Measurements from ENCODE around the gene DOCK11. TPM values are rescaled to one million over a fixed set of nuclear protein-coding genes. Genes with fewer than 3 reads are reported as not detected.
"Not testable (repeated sequence)": the region's sequence is repeated elsewhere in the genome, so short reads cannot be mapped to it uniquely, and the experiment has no call there.

DOCK11 gene
- total RNA-seq, 1 donor from 2014 or later, result 117 TPM

GRCh38 chrX:118685393-118685792 is 189.8 kb downstream of the DOCK11 start:
- no peak for DNase-seq (ENCODE audit: low spot score)

GRCh38 chrX:118688935-118689334 is 193.3 kb downstream of the DOCK11 start:
- DNase-seq (ENCODE audit: low spot score), result no peak

- no peak for DNase-seq (ENCODE audit: low spot score)
Observed at GRCh38 chrX:118693843-118694242, 198.2 kb downstream of the DOCK11 start.

GRCh38 chrX:118694638-118695037 is 199.0 kb downstream of the DOCK11 start:
- no peak for DNase-seq (ENCODE audit: low spot score)

GRCh38 chrX:118698516-118699170 is 203.0 kb downstream of the DOCK11 start:
- no peak for DNase-seq (ENCODE audit: low spot score)

GRCh38 chrX:118702741-118703140 is 207.1 kb downstream of the DOCK11 start:
- DNase-seq (ENCODE audit: low spot score), result no peak

- no peak for DNase-seq (ENCODE audit: low spot score)
Observed at GRCh38 chrX:118706681-118707080, 211.1 kb downstream of the DOCK11 start.

GRCh38 chrX:118714521-118714920 is 218.9 kb downstream of the DOCK11 start:
- no peak for DNase-seq (ENCODE audit: low spot score)

- not testable (repeated sequence) for DNase-seq (ENCODE audit: low spot score)
Observed at GRCh38 chrX:118715917-118716316, 220.3 kb downstream of the DOCK11 start.

- not testable (repeated sequence) for DNase-seq (ENCODE audit: low spot score)
Observed at GRCh38 chrX:118716833-118717232, 221.2 kb downstream of the DOCK11 start.

GRCh38 chrX:118717678-118718391 is 222.2 kb downstream of the DOCK11 start:
- no peak for DNase-seq (ENCODE audit: low spot score)

GRCh38 chrX:118718737-118719136 is 223.1 kb downstream of the DOCK11 start:
- no peak for DNase-seq (ENCODE audit: low spot score)

- DNase-seq (ENCODE audit: low spot score), result no peak
Observed at GRCh38 chrX:118720058-118720707, 224.6 kb downstream of the DOCK11 start.

- DNase-seq (ENCODE audit: low spot score), result no peak
Observed at GRCh38 chrX:118723376-118723775, 227.8 kb downstream of the DOCK11 start.

GRCh38 chrX:118724365-118724764 is 228.8 kb downstream of the DOCK11 start:
- no peak for DNase-seq (ENCODE audit: low spot score)

- DNase-seq (ENCODE audit: low spot score), result no peak
Observed at GRCh38 chrX:118724775-118725174, 229.2 kb downstream of the DOCK11 start.

GRCh38 chrX:118726396-118726795 is 230.8 kb downstream of the DOCK11 start:
- no peak for DNase-seq (ENCODE audit: low spot score)

GRCh38 chrX:118726887-118727685 is 231.5 kb downstream of the DOCK11 start, which contains the start of gene IL13RA1:
IL13RA1 (plus strand) TSS chrX:118727606; CDS start chrX:118727639, 33 bp downstream.
- DNase-seq (ENCODE audit: low spot score), result peak; percentile 91

- DNase-seq (ENCODE audit: low spot score), result no peak
Observed at GRCh38 chrX:118727686-118728339, 232.2 kb downstream of the DOCK11 start.

- no peak for DNase-seq (ENCODE audit: low spot score)
Observed at GRCh38 chrX:118729042-118729652, 233.5 kb downstream of the DOCK11 start.

Data from mesenteric fat pad (tissue), 1 donor.